BE2C (cell line): ENCODE data around the gene BUB1B.
A peak's percentile ranks its signal among the peaks of the same experiment; 100 is the strongest.
"Not testable (repeated sequence)": the region's sequence is repeated elsewhere in the genome, so short reads cannot be mapped to it uniquely, and the experiment has no call there.

Source experiments
- DNase-seq: peaks from one replicate; pipeline ENCODE4 v3.0.0-alpha.2; 2020
- H3K27me3 ChIP-seq: fragments of 250-450 bp; sonication (Bioruptor Pico); 2 replicates; pipeline ENCODE4 v1.5.1; 2020; ENCODE audit warnings: mild to moderate bottlenecking
- H3K36me3 ChIP-seq: fragments of 250-450 bp; sonication (Bioruptor Pico); 2 replicates; pipeline ENCODE4 v1.5.1; 2020; ENCODE audit warnings: mild to moderate bottlenecking
- H3K4me1 ChIP-seq: fragments of 250-450 bp; sonication (Bioruptor Pico); 2 replicates; pipeline ENCODE4 v1.5.1; 2020
- H3K4me3 ChIP-seq: 2 replicates; pipeline ENCODE4 v1.5.1; 2011; ENCODE audit warnings: low read depth, low read length
- H3K9me3 ChIP-seq: fragments of 250-450 bp; sonication (Bioruptor Pico); 2 replicates; pipeline ENCODE4 v1.5.1; 2020
- TF ChIP-seq, protein P1 (sequence below): IDR thresholded peaks from 2 replicates; pipeline ENCODE4 v1.5.1; 2012; ENCODE audit warnings: mild to moderate bottlenecking, low read depth, low read length

Gene BUB1B

DNA sequence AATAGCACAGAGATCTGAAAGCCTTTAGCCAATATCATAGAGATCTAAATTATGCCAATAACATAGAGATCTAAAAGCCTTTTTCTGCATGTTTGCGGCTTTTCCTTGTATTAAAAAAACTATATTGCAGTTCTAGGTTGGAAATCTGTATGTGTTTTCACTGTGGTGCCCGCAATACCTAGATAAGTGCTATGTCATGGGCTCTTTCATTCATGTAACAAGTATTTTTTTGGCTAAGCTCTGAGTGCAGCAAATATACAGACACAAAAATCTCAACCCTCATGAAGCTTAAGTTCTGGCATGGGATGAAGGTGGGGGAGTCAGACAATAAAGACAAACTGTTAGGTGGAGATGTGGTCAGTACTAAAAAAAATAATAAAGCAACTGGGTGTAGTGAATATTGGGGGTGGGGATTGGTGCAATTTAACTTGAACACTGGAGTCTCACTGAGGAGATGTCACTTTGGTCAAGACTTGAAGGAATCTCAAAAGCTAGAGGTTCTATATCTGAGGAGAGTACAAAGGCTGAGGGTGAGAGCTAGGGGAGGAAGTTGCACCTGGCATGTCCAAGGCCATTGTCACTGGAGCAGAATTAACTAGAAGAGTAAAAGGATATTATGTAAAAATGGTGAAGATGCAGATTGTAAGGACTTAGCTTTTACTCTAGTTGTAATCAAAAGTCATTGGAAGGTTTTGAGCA is 973 bp downstream of the BUB1B start:
- TF ChIP-seq, protein P1, sequence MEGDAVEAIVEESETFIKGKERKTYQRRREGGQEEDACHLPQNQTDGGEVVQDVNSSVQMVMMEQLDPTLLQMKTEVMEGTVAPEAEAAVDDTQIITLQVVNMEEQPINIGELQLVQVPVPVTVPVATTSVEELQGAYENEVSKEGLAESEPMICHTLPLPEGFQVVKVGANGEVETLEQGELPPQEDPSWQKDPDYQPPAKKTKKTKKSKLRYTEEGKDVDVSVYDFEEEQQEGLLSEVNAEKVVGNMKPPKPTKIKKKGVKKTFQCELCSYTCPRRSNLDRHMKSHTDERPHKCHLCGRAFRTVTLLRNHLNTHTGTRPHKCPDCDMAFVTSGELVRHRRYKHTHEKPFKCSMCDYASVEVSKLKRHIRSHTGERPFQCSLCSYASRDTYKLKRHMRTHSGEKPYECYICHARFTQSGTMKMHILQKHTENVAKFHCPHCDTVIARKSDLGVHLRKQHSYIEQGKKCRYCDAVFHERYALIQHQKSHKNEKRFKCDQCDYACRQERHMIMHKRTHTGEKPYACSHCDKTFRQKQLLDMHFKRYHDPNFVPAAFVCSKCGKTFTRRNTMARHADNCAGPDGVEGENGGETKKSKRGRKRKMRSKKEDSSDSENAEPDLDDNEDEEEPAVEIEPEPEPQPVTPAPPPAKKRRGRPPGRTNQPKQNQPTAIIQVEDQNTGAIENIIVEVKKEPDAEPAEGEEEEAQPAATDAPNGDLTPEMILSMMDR, result no peak
- no peaks in the 10 kb centered on the region for H3K27me3 ChIP-seq

DNA sequence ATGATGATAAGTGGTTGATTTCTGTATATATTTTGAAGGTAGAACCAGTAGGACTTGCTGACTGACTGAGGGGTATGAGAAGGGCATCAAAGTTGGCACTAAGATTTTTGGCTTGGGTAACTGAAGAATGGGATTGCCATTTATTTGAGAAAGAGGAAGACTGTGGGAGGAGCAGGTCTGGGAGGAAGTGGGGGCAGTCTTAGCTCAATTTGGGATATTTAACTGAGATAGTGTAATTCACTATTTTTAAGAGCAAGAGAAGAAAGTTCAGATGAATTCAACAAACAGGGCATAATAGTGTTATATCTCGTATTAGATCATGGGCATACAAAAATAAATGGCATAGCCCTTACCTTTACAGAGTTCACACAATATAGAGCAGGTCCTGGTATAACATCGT is 1.7 kb downstream of the BUB1B start:
- Histone ChIP-seq H3K36me3 (peaks cover 23% of the 10 kb centered on the region), H3K4me1 (no peaks in the 10 kb centered on the region), H3K4me3 (peak overlapping the region; percentile 92), H3K27me3 (no peaks in the 10 kb centered on the region), H3K9me3 (no peaks in the 10 kb centered on the region)
- no peak for DNase-seq
- TF ChIP-seq, protein P1, result no peak

More for the DNA sequence above, 973 bp downstream of the BUB1B start:
- H3K9me3 ChIP-seq, result no peaks in the 10 kb centered on the region
- peaks cover 20% of the 10 kb centered on the region for H3K36me3 ChIP-seq
- H3K4me1 ChIP-seq, result no peaks in the 10 kb centered on the region
- DNase-seq, result no peak
- peak overlapping the region; percentile 92 for H3K4me3 ChIP-seq

DNA sequence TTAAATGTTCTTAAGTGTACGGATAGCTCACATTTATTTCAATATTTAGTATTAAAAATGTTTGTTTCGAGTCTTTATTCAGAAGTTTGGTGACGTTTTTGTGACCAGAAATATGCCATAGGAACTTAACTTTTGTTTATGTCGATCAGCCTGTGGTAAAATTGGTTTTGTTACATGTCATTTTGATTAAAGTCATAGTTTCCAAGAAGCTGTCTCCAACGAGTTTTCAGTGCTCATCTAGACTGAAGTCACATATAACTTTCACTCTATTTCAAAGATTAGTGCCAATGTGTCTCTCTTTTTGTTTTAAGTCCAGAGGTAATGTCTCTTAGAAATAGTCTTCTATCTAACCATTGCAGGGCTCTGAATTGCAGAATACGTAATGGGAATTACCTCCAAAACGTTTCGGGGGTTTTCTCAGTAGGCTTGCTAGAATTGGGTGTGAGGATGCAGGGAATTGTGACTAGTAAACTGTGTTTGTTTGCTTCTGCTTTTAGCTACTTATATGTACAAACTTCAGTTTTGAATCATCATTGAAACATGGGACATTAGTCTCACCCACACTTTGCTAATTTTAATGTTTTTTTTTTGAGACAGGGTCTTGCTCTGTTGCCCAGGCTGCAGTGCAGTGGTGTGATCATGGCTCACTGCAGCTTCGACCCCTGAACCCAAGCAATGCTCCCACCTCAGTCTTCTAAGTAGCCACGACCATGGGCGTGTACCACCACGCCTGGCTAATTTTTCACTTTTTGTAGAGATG is 3.0 kb downstream of the BUB1B start:
- Histone ChIP-seq H3K4me1 (no peaks in the 10 kb centered on the region), H3K9me3 (no peaks in the 10 kb centered on the region), H3K27me3 (no peaks in the 10 kb centered on the region), H3K36me3 (peaks cover 35% of the 10 kb centered on the region), H3K4me3 (no peak overlapping the region)
- no peak for DNase-seq
- TF ChIP-seq, protein P1, result no peak

DNA sequence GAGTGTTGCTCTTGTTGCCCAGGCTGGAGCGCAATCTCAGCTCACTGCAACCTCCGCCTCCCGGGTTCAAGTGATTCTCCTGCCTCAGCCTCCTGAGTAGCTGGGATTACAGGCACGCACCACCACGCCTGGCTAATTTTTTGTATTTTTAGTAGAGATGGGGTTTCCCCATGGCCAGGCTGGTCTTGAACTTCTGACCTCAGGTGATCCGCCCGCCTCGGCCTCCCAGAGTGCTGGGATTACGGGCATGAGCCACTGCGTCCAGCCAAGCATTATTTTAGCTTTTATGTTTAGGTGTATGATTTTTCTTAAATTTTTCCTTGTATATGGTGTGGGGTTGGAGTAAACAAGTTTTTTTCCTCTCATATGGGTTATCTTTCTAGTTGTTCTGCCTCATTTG is 6.5 kb downstream of the BUB1B start:
- not testable (repeated sequence) for DNase-seq, H3K4me3 ChIP-seq, H3K9me3 ChIP-seq, H3K27me3 ChIP-seq, H3K4me1 ChIP-seq
- peaks cover 65% of the 10 kb centered on the region for H3K36me3 ChIP-seq

DNA sequence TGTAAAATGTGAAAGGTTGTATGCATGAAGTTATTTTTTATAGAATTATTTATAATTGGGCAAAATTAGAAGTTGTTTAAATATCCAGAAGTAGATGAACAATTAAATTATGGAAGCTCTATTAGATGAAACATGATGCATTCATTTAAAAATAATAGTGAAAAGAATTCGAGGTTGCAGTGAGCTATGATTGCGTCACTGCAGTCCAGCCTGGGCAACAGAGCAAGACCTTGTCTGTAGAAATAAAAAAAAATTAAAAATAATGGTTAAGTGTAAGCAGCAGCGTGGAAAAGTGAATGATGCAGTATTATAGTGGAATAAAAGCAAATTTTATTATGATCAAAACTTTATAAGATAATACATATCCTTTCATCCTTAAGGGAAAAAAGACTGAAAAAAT is 14.3 kb downstream of the BUB1B start:
- no peak for DNase-seq
- peaks cover 45% of the 10 kb centered on the region for H3K36me3 ChIP-seq
- TF ChIP-seq, protein P1, result no peak
- H3K9me3 ChIP-seq, result no peaks in the 10 kb centered on the region
- no peaks in the 10 kb centered on the region for H3K4me1 ChIP-seq
- H3K27me3 ChIP-seq, result no peaks in the 10 kb centered on the region
- H3K4me3 ChIP-seq, result no peak overlapping the region

DNA sequence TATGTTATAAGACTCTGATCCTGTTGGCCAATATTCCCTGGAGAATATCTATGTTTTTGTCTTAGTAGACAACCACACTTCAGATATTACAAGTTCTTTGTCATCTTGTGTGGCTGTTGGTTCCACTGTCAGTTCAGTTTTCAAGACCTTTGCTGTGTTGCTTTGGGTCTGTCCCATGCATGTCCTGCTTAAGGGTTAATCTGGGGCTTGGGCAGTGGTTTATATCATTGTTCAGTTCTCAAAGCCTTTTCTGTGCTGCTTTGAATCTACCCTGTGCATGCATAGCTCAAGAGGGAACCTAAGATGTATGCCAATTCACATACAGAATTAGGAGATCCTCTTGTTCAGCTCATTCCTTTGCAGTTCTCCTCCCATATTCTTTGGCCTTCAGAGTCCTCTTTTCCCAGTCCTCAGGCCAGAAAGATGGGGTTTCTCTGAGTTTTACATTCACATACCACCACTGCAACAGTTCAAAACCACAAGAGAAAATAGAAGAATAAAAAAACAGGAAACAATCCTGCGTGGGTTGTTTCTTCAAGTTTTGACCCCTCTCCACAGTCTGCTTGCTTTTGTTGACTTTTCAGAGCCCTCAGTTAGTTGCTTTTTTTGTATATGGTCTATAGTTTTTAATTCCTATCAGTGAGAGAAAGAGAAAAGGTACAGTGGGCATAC is 21.6 kb downstream of the BUB1B start:
- no peaks in the 10 kb centered on the region for H3K27me3 ChIP-seq
- H3K4me3 ChIP-seq, result no peak overlapping the region
- no peak for DNase-seq
- H3K4me1 ChIP-seq, result no peaks in the 10 kb centered on the region
- peaks cover 57% of the 10 kb centered on the region for H3K36me3 ChIP-seq
- TF ChIP-seq, protein P1, result no peak
- H3K9me3 ChIP-seq, result no peaks in the 10 kb centered on the region
